ENCODE measurements around the gene LHPP. TPM values are rescaled to one million over a fixed set of nuclear protein-coding genes. Genes with fewer than 3 reads are reported as not detected.

Gene LHPP
- polyA plus RNA-seq, 5 donors: 11.4 to 17.7 (median 13.0) TPM

- DNase-seq: no peak
These were observed 192.4 kb downstream of the LHPP start for GRCh38 chr10:124653811-124654651.

DNA sequence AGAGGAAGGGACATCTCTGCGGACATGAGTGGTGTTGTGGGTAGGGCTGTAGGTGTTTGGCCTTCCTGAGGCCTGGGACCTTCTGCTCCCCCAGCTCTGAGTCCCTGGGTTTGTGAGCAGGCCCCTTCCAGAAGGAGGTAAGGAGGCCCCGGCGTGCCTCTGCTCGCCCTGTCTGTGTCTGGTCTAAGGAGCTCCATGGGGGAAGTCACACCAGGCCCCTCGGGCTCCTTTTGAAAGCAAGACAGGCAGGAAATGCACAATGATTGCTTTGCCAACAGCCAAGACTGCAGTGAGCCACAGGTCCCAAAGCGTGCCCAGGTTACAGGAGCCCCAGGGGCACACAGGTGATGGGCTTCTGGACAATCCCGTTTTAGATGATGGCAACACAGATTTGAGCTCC lies 193.1 kb downstream of the LHPP start:
- DNase-seq: no peak

DNA sequence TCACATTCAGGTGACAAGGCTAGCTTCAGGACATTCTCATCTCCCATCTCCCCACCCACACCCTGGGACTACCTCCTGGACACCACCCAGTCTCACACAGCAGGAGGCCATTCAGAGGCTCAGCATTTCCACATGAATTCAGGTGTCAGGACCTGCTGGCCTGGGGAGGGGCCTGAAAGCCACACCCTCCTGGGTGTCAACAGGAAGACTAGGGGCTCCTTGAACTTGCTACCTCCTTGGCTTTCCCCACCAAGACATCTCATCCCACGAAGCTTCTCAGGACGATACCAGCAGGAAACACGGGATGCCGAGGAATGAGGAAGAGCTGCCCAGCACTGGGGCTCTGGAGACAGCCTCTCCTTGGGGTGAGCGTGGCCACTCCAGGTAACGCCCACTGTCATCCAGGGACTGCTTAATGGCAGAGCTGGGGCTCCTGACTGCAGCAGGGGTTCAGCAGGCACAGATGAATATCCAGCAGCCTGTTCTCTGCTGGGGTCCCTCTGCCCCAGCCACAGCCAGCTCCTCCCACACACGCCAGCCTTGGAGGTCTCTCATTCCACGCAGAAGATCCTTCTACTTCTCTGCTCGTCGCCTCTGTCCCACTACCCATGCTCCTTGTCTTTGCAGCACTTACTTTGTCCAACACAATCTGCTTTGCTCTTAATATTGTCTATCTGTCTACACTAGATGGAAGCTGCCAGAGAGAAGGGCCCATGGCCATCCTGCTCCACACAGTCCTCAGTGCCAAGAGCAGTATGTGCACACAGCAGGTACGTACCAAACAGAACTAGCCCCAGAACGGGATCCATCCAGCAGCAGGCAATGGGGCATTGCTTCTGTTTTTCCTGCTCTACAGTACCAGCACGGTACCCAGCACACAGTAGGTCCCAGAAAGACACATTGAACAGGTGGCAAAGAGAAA lies 193.8 kb downstream of the LHPP start:
- no peak for DNase-seq

GRCh38 chr10:124656113-124656490 lies 194.5 kb downstream of the LHPP start:
- DNase-seq: no peak

DNA sequence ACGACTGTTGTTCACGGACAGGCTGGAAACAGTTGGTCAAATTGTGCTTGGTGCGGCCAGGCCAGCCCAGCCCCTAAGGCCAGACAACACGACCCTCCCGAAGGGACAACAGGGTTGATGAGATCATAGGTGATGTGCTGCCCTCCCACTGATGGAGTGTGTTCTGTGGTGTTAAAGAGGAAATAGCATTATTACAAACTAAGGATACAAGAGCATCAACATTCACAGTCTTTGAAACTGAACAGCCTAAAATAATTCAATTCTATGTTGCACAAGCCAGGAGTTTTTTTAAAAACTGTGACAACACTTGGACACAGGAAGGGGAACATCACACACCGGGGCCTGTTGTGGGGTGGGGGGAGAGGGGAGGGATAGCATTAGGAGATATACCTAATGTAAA lies 194.9 kb downstream of the LHPP start:
- DNase-seq: no peak

GRCh38 chr10:124657806-124658205 lies 196.2 kb downstream of the LHPP start:
- DNase-seq: no peak

DNA sequence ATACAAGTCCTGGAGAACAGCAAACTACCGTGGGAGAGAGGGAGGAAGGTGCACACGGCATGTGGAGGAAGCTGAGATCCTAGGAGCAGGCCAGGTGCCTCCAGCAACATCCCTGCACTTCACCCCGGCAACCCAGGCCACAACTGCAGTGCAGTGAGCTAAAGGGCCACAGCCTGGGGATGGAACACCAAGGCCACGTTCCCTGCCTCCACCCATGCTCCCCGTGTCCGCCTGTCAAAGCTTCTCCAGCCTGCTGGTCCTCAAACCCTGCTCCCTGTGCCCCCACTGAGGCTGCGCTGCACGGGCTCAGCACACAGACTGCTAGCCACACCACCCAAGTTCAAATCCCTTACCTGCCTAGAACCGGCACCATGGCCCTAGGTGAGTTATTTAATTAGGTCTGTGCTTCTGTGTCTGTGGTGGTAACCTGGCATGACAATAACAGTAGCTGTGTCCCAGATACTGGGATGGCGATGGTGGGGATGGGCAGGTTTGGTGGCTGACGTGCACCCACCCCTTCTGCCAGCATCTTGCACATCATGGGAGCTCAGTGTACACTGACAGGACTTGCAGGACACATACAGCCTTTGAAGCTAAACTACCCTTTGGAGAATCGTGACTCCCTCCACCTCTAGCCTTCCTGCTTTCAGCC lies 197.1 kb downstream of the LHPP start:
- DNase-seq: no peak

DNA sequence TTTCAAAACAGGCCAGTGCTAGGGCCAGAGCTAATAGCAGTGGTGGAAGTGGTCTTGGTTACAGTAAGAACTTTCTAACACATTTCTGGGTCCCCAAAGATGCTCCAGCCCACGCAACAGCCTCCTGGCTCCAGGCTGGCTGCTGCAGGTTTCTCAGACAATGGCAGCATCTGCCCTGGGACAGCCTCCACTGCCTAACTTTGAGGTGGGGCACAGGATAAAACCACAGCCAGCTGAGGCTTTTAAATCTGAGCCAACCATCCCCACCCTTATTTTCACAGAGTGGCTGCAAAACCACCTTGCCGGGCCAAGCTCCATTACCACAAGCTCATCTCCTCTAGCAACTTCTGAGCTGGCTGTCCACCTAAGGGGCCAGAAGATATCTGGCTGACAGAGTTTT lies 197.8 kb downstream of the LHPP start:
- DNase-seq: no peak

- DNase-seq: no peak
These were observed 198.9 kb downstream of the LHPP start for GRCh38 chr10:124660404-124661125.

DNA sequence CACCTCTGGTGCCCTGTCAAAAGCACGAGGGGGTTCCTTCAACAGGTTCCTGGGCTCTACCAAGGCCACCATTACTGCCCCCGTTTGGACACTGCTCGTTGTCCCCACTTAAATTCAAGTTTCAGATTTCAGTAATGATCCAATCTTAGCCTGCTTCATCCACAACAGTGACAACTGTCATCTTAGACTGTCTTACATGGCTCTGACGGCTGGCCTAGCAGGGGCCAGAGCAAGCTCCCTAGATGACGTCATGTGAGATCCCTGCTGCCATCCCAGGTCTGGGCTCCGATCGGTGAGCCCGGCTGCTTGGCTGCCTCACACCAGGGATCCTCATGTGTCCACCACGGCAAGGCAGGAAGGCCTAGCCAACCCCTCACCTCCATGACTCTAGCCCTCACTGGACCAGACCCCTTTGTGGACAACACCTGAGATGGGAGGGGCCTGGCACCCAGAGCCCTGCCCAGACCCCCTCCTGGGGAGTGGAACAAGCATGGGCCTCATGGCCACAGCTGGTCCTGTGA lies 200.1 kb downstream of the LHPP start:
- DNase-seq: no peak

GRCh38 chr10:124663228-124663627 lies 201.6 kb downstream of the LHPP start:
- no peak for DNase-seq

Other genes with a start within 250 kb of the LHPP start
- 100 to 1,000 TPM in 2 of 5 donors, 10 to 100 TPM in 3; 81.5 to 112 (median 90.3) TPM for gene OAT, start 42.9 kb upstream of the LHPP start, polyA plus RNA-seq (ENCODE audit: insufficient read depth in 1 of 5, insufficient read length in 5 of 5, low replicate concordance in 1 of 5)
- gene NKX1-2, start 11.8 kb upstream of the LHPP start, polyA plus RNA-seq (ENCODE audit: insufficient read depth in 1 of 5, insufficient read length in 5 of 5, low replicate concordance in 1 of 5): not detected